ENCODE results near the gene ZNF496.

ZNF496 gene

DNA sequence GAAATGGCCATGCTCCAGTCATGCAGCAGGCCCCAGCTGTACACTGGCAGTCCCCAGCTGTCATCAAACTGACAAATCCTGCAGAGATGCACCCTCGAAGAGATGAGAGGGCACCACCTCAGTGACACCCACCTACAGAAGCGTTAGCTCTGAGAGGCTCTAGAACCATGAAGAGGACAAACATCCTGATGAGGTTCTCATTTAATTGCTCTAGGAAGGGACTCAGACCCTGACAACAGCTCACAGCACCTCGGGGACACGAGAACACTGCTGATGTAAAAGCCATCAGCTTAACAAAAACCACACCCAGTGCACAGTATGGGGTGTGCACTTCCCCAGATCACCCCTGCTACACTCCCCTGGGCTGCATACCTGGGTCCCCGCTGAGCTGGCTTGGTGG is 3.4 kb downstream of the ZNF496 start:
- no peak for TF ChIP-seq FOXM1 (IDR thresholded peaks at IDR 0.05; ENCODE audit: borderline replicate concordance, low read depth)
- no peak for TF ChIP-seq NFIC (IDR thresholded peaks at IDR 0.05)
- TF ChIP-seq, protein P1, sequence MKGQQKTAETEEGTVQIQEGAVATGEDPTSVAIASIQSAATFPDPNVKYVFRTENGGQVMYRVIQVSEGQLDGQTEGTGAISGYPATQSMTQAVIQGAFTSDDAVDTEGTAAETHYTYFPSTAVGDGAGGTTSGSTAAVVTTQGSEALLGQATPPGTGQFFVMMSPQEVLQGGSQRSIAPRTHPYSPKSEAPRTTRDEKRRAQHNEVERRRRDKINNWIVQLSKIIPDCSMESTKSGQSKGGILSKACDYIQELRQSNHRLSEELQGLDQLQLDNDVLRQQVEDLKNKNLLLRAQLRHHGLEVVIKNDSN (IDR thresholded peaks at IDR 0.05) = no peak
- no peak for TF ChIP-seq ZBTB7A (IDR thresholded peaks at IDR 0.05; ENCODE audit: low read depth)
- no peak for TF ChIP-seq TCF12 (IDR thresholded peaks at IDR 0.05; ENCODE audit: low read depth)
- TF ChIP-seq EGR1 (IDR thresholded peaks at IDR 0.05) = no peak
- no peak for TF ChIP-seq CREB1 (IDR thresholded peaks at IDR 0.05; ENCODE audit: low read depth)
- TF ChIP-seq, protein P2, sequence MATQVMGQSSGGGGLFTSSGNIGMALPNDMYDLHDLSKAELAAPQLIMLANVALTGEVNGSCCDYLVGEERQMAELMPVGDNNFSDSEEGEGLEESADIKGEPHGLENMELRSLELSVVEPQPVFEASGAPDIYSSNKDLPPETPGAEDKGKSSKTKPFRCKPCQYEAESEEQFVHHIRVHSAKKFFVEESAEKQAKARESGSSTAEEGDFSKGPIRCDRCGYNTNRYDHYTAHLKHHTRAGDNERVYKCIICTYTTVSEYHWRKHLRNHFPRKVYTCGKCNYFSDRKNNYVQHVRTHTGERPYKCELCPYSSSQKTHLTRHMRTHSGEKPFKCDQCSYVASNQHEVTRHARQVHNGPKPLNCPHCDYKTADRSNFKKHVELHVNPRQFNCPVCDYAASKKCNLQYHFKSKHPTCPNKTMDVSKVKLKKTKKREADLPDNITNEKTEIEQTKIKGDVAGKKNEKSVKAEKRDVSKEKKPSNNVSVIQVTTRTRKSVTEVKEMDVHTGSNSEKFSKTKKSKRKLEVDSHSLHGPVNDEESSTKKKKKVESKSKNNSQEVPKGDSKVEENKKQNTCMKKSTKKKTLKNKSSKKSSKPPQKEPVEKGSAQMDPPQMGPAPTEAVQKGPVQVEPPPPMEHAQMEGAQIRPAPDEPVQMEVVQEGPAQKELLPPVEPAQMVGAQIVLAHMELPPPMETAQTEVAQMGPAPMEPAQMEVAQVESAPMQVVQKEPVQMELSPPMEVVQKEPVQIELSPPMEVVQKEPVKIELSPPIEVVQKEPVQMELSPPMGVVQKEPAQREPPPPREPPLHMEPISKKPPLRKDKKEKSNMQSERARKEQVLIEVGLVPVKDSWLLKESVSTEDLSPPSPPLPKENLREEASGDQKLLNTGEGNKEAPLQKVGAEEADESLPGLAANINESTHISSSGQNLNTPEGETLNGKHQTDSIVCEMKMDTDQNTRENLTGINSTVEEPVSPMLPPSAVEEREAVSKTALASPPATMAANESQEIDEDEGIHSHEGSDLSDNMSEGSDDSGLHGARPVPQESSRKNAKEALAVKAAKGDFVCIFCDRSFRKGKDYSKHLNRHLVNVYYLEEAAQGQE (IDR thresholded peaks at IDR 0.05; ENCODE audit: low read depth) = no peak
- TF ChIP-seq, protein P3, sequence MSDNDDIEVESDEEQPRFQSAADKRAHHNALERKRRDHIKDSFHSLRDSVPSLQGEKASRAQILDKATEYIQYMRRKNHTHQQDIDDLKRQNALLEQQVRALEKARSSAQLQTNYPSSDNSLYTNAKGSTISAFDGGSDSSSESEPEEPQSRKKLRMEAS (IDR thresholded peaks at IDR 0.05) = no peak
- TF ChIP-seq EP300 (IDR thresholded peaks at IDR 0.05; ENCODE audit: borderline replicate concordance) = no peak
- no peak for TF ChIP-seq TAF1 (IDR thresholded peaks at IDR 0.05; ENCODE audit: low read depth)
- TF ChIP-seq CEBPB (IDR thresholded peaks at IDR 0.05) = no peak

DNA sequence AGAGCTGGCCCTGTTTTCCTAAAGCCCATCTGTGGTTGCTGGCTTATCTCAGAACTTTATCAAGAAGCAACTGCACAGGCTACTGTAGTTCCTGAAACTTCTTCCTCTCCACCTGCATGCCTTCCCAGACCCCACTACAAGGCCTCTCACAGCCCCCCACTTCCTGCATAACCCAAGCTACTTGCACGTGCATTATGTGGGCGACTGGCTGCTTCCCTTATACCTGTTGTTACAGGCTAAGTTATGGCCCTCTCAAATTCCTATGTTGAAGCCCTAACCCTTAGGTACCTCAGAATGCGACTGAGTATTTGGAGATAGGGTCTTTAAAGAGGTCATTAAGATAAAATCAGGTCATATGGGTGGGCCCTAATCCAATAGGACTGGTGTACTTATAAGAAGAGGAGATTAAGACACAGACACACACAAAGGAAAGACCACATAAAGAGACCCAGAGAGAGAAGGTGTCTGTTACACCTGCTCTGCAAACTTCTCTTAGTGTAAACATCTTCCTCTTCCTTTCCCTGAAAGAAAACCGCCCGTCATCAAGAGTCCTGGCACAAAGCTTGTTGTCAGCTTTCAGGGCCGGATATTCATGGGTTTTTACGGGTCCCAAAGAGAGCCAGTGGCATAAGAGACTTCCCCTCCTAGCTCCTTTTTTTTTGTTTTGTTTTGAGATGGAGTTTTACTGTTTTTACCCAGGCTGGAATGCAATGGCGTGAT is 5.1 kb downstream of the ZNF496 start:
- TF ChIP-seq TAF1 (IDR thresholded peaks at IDR 0.05; ENCODE audit: low read depth) (no peak), ZBTB7A (IDR thresholded peaks at IDR 0.05; ENCODE audit: low read depth) (no peak), CEBPB (IDR thresholded peaks at IDR 0.05) (no peak), EGR1 (IDR thresholded peaks at IDR 0.05) (no peak), FOXM1 (IDR thresholded peaks at IDR 0.05; ENCODE audit: borderline replicate concordance, low read depth) (no peak), RAD21 (IDR thresholded peaks at IDR 0.05; ENCODE audit: low read depth) (no peak), EP300 (IDR thresholded peaks at IDR 0.05; ENCODE audit: borderline replicate concordance) (no peak), YY1 (IDR thresholded peaks at IDR 0.05; ENCODE audit: low read depth) (no peak), CREB1 (IDR thresholded peaks at IDR 0.05; ENCODE audit: low read depth) (no peak), TEAD4 (IDR thresholded peaks at IDR 0.05) (no peak), NFIC (IDR thresholded peaks at IDR 0.05) (no peak), TCF12 (IDR thresholded peaks at IDR 0.05; ENCODE audit: low read depth) (no peak)
- TF ChIP-seq, protein P2 (IDR thresholded peaks at IDR 0.05; ENCODE audit: low read depth) = no peak
- TF ChIP-seq, protein P1 (IDR thresholded peaks at IDR 0.05) = no peak
- TF ChIP-seq, protein P3 (IDR thresholded peaks at IDR 0.05) = no peak

DNA sequence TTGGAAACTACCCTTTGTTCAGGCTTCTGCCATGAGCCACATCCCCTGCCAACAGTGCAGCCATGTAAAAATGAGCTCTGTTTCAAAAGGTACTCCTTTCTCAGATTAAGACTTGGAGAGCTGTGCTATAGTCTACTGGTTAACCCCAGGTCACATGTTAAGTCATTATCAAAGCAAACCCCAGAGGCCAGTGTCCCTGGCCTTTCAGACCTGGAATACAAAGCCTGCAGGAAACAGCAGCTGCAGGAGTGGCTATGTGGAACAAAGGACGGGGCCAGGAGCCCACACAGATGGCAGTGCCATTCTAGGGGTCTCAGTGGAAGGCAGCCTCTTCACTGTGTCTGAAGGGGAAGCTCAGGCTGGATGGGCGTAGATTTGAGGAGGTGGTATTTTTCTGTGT is 6.7 kb downstream of the ZNF496 start:
- TF ChIP-seq EGR1 (IDR thresholded peaks at IDR 0.05) = no peak
- TF ChIP-seq EP300 (IDR thresholded peaks at IDR 0.05; ENCODE audit: borderline replicate concordance) = no peak
- TF ChIP-seq YY1 (IDR thresholded peaks at IDR 0.05; ENCODE audit: low read depth) = no peak
- TF ChIP-seq CEBPB (IDR thresholded peaks at IDR 0.05) = no peak
- TF ChIP-seq TAF1 (IDR thresholded peaks at IDR 0.05; ENCODE audit: low read depth) = no peak

DNA sequence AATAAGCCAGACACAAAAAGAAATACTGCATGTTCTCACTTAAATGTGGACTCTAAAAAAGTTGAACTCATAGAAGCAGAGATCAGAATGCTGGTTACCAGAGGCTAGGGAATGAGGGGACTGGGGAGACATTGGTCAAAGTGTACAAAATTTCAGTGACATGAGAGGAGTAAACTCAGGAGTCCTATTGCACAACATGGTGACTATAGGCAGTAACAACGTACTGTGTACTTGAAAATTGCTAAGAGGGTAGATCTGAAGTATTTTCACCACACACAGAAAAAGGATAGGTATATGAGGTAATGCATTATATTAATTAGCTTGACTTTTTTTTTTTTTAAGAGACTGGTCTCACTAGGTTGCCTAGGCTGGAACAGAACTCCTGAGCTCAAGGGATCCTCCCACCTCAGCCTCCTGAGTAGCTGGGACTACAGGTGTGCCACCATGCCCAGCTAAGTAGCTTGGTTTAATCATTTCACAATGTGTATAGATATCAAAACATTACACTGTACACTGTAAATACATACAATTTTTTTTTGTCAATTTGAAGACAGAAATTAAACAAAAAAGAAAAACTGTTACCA is 7.4 kb downstream of the ZNF496 start:
- TF ChIP-seq ZBTB7A (IDR thresholded peaks at IDR 0.05; ENCODE audit: low read depth) (no peak), FOXM1 (IDR thresholded peaks at IDR 0.05; ENCODE audit: borderline replicate concordance, low read depth) (no peak), TCF12 (IDR thresholded peaks at IDR 0.05; ENCODE audit: low read depth) (no peak), YY1 (IDR thresholded peaks at IDR 0.05; ENCODE audit: low read depth) (no peak), EP300 (IDR thresholded peaks at IDR 0.05; ENCODE audit: borderline replicate concordance) (no peak), RAD21 (IDR thresholded peaks at IDR 0.05; ENCODE audit: low read depth) (no peak), CEBPB (IDR thresholded peaks at IDR 0.05) (no peak), TEAD4 (IDR thresholded peaks at IDR 0.05) (no peak), EGR1 (IDR thresholded peaks at IDR 0.05) (no peak), TAF1 (IDR thresholded peaks at IDR 0.05; ENCODE audit: low read depth) (no peak), CREB1 (IDR thresholded peaks at IDR 0.05; ENCODE audit: low read depth) (no peak), NFIC (IDR thresholded peaks at IDR 0.05) (no peak)
- TF ChIP-seq, protein P2 (IDR thresholded peaks at IDR 0.05; ENCODE audit: low read depth) = no peak
- TF ChIP-seq, protein P3 (IDR thresholded peaks at IDR 0.05) = no peak
- TF ChIP-seq, protein P1 (IDR thresholded peaks at IDR 0.05) = no peak

Measured in Ishikawa (cell line).